OCI-LY7 (cell line): Measurements from ENCODE around the gene THTPA.

ENCODE experiments used
- EZH2phosphoT487 ChIP-seq: fragments of 200-600 bp; sonication (generic); IDR thresholded peaks from 2 replicates; pipeline ENCODE4 v1.6.1; 2018; ENCODE audit warnings: low read depth, borderline replicate concordance, mild to moderate bottlenecking, mixed run types, antibody characterized with exemption, low read length, moderate library complexity, mixed read lengths
- TF ChIP-seq, protein P1 (sequence below): fragments of 200-600 bp; sonication (generic); conservative IDR thresholded peaks from 2 replicates; pipeline ENCODE4 v1.5.1; 2014; ENCODE audit warnings: mild to moderate bottlenecking, antibody characterized with exemption, low read length, moderate library complexity, mixed read lengths

DNA sequence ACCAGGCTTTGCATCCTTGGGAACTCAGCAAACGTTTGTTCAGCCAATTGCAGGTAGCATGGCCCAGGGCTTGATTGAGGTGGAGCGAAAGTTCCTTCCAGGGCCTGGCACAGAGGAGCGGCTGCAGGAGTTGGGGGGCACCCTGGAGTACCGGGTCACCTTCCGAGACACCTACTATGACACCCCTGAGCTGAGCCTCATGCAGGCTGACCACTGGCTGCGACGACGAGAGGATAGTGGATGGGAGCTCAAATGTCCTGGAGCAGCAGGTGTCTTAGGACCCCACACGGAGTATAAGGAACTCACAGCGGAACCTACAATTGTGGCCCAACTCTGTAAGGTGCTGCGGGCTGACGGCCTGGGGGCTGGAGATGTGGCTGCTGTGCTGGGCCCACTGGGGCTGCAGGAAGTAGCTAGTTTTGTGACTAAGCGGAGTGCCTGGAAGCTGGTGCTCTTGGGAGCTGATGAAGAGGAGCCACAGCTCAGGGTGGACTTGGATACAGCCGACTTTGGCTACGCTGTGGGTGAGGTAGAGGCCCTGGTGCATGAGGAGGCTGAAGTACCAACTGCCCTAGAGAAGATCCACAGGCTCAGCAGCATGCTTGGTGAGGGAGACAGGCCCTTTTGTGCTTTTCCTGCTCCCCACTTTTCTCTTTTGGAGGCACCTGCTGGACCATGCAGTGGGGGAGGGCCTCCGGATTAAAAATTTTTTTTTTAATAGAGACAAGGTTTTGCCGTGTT lies 799 bp downstream of the THTPA start:
- TF ChIP-seq, protein P1, sequence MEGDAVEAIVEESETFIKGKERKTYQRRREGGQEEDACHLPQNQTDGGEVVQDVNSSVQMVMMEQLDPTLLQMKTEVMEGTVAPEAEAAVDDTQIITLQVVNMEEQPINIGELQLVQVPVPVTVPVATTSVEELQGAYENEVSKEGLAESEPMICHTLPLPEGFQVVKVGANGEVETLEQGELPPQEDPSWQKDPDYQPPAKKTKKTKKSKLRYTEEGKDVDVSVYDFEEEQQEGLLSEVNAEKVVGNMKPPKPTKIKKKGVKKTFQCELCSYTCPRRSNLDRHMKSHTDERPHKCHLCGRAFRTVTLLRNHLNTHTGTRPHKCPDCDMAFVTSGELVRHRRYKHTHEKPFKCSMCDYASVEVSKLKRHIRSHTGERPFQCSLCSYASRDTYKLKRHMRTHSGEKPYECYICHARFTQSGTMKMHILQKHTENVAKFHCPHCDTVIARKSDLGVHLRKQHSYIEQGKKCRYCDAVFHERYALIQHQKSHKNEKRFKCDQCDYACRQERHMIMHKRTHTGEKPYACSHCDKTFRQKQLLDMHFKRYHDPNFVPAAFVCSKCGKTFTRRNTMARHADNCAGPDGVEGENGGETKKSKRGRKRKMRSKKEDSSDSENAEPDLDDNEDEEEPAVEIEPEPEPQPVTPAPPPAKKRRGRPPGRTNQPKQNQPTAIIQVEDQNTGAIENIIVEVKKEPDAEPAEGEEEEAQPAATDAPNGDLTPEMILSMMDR, result no peak
- TF ChIP-seq EZH2phosphoT487, result no peak
